ENCODE results near the gene RALBP1. TPM values are rescaled to one million over a fixed set of nuclear protein-coding genes. Genes with fewer than 3 reads are reported as not detected.
A peak's percentile ranks its signal among the peaks of the same experiment; 100 is the strongest.

Gene RALBP1
- total and polyA plus RNA-seq, 9 of the 15 experiments (the other 6 are each of a cell fraction or from before 2014, with no cell fraction given), result 10.9 to 70.0 (median 61.3) TPM

DNA sequence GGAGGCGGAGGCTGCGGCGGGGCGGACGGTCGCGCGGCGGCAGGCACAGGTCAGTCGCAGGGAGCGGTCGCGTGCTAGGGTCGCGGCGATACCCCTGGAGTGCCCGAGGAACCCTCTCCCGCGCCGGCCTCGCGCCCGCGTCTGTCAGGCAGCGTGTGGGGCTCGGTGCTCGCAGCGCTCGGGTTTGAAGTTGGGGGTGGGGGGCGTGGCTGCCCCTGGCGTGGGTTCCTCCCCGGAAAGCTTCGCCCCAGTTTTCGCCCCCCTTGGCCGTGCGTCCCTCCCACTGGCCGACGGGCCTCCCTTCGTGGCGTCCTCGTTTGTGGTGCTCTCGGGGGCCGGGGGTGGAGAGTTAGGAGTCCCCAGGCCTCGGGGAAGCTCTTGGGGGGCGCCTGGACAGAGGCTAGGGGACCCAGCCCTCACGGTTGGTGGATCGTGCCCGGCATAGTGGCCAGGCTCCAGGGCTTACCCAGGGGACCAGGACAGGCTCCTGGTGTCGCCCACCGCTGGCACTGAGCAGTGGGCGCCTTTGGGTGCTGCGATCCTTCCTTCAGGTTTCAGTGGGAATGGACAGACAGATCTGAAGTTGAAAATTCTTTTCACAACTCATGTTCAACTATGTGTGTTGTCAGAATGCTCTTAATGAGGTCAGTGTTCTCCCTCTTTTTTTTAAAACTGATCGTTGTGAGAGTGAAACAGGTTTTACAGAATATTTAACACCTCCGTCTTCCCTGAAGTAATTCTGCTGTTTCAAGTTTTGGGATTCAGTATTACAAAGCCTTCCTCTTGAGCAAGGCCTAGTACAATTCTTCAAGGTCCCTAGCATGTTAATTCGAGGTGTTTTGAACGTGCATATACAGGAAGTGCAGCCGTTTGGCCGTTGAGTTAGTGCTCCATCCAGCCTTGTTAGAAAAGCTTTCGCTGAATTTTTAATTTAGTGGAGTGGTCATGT, 604 bp downstream of the RALBP1 start (continued):
- 0 out of 4 replicates have a peak, but pooled peaks of 1 of the 2 experiments have one; percentile 11 for TF ChIP-seq FOXK2 (conservative IDR thresholded peaks at IDR 0.05 in 1 of 2, IDR thresholded peaks at IDR 0.05 in 1 of 2; ENCODE audit: low read depth in 2 of 2)
- TF ChIP-seq, protein P1, sequence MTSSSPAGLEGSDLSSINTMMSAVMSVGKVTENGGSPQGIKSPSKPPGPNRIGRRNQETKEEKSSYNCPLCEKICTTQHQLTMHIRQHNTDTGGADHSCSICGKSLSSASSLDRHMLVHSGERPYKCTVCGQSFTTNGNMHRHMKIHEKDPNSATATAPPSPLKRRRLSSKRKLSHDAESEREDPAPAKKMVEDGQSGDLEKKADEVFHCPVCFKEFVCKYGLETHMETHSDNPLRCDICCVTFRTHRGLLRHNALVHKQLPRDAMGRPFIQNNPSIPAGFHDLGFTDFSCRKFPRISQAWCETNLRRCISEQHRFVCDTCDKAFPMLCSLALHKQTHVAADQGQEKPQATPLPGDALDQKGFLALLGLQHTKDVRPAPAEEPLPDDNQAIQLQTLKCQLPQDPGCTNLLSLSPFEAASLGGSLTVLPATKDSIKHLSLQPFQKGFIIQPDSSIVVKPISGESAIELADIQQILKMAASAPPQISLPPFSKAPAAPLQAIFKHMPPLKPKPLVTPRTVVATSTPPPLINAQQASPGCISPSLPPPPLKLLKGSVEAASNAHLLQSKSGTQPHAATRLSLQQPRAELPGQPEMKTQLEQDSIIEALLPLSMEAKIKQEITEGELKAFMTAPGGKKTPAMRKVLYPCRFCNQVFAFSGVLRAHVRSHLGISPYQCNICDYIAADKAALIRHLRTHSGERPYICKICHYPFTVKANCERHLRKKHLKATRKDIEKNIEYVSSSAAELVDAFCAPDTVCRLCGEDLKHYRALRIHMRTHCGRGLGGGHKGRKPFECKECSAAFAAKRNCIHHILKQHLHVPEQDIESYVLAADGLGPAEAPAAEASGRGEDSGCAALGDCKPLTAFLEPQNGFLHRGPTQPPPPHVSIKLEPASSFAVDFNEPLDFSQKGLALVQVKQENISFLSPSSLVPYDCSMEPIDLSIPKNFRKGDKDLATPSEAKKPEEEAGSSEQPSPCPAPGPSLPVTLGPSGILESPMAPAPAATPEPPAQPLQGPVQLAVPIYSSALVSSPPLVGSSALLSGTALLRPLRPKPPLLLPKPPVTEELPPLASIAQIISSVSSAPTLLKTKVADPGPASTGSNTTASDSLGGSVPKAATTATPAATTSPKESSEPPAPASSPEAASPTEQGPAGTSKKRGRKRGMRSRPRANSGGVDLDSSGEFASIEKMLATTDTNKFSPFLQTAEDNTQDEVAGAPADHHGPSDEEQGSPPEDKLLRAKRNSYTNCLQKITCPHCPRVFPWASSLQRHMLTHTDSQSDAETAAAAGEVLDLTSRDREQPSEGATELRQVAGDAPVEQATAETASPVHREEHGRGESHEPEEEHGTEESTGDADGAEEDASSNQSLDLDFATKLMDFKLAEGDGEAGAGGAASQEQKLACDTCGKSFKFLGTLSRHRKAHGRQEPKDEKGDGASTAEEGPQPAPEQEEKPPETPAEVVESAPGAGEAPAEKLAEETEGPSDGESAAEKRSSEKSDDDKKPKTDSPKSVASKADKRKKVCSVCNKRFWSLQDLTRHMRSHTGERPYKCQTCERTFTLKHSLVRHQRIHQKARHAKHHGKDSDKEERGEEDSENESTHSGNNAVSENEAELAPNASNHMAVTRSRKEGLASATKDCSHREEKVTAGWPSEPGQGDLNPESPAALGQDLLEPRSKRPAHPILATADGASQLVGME (CRISPR knock-in tag; IDR thresholded peaks at IDR 0.05), result 0 out of 2 replicates have a peak, but pooled peaks have one; percentile 18
- no peak for TF ChIP-seq ZNF551 (CRISPR knock-in tag; IDR thresholded peaks at IDR 0.05)
- peak; percentile 75; the same call in 1 of the 2 replicates for TF ChIP-seq CBX1 (IDR thresholded peaks at IDR 0.05; ENCODE audit: low read depth)
- no peak for TF ChIP-seq E2F8 (IDR thresholded peaks at IDR 0.05; ENCODE audit: low read depth, partially characterized antibody)
- no peak for TF ChIP-seq MBD2 (IDR thresholded peaks at IDR 0.05; ENCODE audit: borderline replicate concordance, low read depth)
- TF ChIP-seq BCLAF1 (IDR thresholded peaks at IDR 0.05; ENCODE audit: borderline replicate concordance in 1 of 2, control insufficient read depth in 1 of 2, low read depth in 2 of 2, low read length in 1 of 2), result no peak
- no peak for TF ChIP-seq CEBPB (tag; IDR thresholded peaks at IDR 0.05)
- 0 out of 4 replicates have a peak, but pooled peaks of 1 of the 2 experiments have one; percentile 31 for TF ChIP-seq UBTF (IDR thresholded peaks at IDR 0.05; ENCODE audit: borderline replicate concordance in 1 of 2, low read depth in 2 of 2, low read length in 2 of 2)

All from K562 (cell line).